Measurements from ENCODE around the gene ABL1.
A peak's percentile ranks its signal among the peaks of the same experiment; 100 is the strongest.
"Not testable (repeated sequence)": the region's sequence is repeated elsewhere in the genome, so short reads cannot be mapped to it uniquely, and the experiment has no call there.

ABL1 gene

DNA sequence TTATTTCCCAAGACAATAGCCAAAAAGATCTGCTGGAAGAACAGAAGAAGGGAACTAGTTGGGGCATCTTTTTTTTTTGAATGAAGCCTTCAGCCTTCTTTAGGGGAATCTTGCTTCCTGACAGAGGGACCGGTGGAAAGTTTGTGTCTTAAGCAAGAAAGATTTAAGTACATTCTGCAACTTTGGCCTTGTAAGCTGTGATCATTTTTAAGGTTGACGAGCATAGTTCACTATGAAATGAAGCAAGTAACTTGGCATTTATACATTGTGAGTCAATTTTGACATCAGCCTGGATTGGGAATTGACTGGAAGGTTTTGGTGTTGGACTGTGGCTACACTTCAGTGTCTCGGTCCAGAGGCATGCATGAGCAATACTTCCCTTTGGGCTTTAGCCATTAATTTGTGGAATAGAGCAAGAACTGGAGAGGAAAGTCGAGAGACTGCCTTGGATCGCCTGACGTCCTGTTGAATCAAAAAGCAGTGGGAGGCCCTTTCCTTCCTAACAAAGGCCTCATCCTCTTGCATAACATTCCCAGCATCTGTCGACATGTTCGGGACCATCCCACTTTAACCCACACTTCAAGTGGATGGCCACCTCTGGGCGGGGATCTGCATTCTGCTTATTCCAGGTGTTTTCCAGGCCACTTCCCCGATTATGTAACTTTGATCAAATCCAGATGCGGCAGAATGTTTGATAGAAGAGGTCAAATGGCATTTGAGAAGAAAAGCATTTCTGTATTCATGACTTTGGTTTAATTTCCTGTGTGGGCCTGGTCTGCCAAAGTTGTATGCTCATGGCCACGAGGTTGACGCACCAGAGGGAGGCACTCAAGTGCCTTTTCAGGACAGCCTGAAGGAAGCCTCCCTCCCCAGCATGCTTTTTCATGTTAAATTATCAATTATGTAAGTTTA, 12.5 kb downstream of the ABL1 start:
- DNase-seq (ENCODE audit: low read depth in 1 of 2, low spot score in 1 of 2): no peak

DNA sequence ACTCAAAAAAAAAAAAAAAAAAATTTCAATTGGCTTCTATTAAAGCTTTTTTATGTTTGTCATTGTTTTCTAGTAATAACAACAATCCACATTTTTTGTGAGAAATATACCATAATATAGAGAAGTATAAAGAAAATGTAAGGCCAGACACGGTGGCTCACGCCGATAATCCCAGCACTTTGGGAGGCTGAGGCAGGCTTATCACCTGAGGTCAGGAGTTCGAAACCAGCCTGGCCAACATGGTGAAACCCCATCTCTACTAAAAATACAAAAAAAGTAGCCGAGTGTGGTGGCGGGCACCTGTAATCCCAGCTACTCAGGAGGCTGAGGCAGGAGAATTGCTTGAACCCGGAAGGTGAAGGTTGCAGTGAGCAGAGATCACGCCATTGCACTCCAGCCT, 13.5 kb downstream of the ABL1 start:
- DNase-seq (ENCODE audit: low read depth in 1 of 2, low spot score in 1 of 2): not testable (repeated sequence)

DNA sequence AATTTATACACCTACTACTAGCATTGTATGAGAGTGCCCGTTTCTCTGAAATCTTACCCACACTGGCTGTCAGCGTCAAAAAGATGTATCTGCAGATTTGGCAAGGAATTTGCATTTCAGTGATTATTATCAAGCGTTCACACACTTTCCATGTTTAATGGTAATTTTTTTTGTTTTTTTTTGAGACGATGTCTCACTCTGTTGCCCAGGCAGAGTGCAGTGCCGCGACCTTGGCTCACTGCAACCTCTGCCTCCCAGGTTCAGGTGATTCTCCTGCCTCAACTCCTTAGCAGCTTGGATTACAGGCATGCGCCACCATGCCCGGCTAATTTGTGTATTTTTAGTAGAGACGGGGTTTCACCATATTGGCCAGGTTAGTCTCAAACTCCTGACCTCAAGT, 14.3 kb downstream of the ABL1 start:
- DNase-seq (ENCODE audit: low read depth in 1 of 2, low spot score in 1 of 2): no peak

DNA sequence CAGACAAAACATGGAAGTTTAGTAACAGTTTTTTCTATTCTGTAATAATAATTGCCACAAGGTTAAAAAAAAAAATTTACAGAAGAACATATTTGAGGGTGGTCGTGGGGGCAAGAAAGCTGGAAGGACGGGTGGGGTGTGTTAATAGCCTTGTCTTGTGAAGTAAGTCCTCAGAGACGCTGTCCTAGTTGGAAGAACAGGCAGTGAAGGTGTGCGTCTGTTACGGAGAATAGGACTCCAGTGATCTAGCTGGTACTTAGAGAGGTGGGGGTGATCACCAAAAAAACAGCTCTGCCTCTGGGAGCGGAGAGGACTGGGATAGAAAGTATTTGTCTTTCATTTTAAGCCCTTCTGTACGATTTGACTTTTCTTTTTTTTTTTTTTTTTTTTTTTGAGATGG, 17.7 kb downstream of the ABL1 start:
- DNase-seq (ENCODE audit: low read depth in 1 of 2, low spot score in 1 of 2): no peak

DNA sequence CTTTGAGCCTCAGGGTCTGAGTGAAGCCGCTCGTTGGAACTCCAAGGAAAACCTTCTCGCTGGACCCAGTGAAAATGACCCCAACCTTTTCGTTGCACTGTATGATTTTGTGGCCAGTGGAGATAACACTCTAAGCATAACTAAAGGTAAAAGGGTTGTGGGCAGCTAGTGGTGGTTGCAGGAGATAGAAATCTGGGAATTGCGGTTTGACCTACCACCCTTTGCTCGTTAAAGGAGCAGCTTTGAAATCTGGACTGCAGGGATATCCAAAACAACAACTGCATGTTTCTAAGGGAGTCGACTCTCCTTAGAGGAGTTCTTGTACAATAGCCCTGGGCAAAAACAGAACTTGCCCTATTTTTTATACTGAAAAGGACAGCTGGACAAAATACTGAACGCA, 19.0 kb downstream of the ABL1 start:
- no peak for DNase-seq (ENCODE audit: low read depth in 1 of 2, low spot score in 1 of 2)

DNA sequence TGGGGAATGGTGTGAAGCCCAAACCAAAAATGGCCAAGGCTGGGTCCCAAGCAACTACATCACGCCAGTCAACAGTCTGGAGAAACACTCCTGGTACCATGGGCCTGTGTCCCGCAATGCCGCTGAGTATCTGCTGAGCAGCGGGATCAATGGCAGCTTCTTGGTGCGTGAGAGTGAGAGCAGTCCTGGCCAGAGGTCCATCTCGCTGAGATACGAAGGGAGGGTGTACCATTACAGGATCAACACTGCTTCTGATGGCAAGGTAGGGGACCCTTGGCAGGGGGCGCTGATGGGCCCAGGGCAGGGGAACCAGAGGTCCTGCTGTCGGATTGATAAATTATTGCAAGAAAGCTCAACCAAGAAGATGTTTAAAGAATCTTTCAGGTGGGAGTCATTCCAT, 19.8 kb downstream of the ABL1 start:
- no peak for DNase-seq (ENCODE audit: low read depth in 1 of 2, low spot score in 1 of 2)

DNA sequence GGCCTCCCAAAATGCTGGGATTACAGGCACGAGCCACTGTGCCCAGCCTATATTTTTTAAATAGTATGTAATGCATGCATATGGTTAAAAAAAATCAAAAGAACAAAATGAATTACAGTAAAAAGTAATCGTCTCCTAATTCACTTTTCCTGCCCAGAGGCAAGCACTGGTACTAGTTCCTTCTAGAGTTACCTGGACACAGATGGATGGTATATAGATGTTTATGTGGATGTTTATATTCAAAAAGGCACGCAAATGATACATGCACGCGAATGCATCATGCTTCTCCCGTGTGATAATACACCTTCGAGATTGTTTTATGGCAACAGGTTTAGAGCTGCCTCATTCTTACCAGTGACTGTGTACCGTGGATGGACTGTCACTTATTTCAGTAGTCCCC, 21.4 kb downstream of the ABL1 start:
- no peak for DNase-seq (ENCODE audit: low read depth in 1 of 2, low spot score in 1 of 2)

DNA sequence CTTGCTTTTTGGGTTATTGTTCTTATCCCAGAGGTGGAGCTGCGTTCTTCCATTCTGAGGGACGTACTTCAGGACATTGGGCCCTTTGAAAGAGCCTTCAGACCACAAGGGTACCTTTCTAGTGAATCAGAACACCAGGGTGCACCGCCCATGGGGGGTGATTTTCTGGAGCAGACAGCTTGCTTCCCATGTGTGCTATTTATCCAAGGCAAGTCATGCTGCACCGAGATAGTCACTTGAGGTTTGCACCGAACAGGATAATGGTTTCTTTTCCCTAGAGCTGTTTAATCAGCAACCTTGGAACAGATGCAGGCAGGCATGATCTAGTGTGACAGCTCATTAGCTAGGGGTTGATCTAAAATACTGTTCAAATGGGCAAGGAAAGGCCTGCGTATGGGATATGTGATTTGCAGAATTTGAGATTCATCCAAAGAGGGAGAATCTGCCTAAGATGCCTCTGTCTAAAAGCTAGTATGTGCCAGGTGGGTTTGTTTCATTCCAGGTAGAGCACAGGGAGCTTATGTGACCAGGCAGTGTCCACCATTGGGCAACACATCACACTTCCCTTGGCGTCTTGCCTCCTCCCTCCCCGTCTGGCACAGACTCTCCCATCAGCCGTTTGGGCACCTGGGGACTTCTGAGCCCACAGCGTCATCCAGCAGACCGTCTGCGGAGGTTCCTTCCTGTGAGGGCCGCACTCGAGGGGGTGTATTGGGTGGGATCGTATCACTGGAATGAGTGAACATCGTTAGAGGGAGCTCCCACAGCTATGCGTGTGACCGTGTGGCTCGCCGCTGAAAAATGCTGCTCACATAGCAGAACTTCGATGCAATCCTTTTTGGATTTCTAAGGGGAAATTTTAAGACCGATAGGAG, 23.0 kb downstream of the ABL1 start:
- no peak for DNase-seq (ENCODE audit: low read depth in 1 of 2, low spot score in 1 of 2)

DNA sequence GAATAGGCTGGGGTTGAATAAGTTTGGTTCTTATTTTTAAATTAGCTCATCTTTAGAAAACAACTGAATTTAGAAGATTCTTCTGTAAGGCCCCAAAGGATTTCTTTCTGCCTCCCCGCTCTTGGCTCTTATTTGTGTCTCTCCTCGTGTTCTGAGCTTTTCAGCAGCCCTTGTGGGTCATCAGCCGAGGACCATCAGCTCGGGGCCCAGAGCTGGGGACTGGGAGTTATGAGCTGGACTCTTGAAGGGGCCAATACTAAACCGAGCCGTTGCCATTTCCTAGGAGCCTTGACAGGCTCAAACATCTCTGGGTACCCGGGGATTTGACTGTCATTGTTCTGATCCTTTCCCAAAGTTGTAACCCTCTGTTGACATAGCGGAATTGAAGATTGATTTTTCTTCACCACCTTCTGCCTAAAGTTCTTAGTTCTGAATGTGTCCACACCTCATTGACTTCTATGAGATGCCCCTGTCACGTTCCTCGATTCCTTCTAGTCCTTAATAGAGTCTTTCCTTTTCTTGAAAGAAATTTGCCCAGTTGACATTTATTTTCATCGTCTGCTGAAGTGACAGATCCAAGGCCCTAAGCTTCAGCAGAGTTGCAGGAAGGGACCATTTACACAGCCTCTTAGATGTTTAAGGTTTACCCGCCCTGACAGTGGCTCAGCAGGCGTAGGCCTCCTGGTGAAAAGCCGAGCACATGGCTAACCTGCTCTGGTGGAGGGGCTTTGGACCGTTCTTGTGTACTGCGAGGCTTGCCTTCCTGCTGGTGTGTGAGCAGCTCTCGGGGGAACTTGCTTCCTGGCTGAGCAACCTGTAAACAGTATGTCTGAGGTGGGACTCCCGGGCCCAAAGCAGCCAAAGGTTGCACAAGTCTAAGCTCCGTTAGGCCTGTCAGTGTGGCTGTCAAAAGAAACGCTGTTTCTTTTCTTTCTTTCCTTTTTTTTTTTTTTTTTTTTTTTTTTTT, 24.0 kb downstream of the ABL1 start:
- no peak for DNase-seq (ENCODE audit: low read depth in 1 of 2, low spot score in 1 of 2)

DNA sequence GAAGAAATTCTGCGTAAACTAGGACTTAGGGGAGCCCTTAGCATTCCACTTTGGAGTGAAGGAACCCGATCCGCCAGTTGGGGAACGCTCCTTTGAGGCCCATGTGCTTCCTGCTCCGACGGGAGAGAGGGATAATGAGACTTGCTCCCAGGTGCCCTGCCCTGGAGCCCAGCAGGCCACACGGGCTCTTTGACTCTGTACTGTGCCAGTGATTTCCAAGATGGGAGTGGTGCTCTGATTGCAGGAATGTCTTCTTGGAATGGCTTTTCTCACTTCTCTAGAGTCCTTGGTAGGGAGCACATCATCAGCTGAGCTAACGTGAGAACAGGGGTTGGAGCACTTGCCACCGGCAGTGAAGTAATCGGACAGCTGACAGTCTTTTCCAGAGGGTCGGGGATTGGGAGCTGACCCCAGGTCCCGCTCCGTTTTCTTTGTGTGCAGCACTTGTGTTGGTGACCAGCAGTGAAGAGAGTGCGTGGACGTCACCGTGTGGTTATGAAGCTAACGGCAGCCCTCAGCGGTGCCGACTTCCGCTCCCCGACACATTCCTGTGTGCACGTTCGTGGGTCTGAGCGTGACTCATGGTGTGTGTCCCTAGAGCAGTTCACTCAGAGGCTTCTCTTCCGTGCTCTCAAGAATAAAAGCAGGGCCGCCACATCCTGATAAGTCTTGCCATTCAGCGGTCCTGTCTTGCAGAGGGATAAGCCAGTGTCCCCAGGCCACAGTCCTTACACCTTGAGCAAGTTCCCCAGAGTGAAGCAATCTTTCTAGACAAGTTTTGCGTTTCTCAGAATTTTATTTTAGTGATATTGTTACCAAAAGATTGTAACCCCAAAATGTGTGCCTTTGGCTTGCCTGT, 25.6 kb downstream of the ABL1 start:
- DNase-seq (ENCODE audit: low read depth in 1 of 2, low spot score in 1 of 2): no peak

DNA sequence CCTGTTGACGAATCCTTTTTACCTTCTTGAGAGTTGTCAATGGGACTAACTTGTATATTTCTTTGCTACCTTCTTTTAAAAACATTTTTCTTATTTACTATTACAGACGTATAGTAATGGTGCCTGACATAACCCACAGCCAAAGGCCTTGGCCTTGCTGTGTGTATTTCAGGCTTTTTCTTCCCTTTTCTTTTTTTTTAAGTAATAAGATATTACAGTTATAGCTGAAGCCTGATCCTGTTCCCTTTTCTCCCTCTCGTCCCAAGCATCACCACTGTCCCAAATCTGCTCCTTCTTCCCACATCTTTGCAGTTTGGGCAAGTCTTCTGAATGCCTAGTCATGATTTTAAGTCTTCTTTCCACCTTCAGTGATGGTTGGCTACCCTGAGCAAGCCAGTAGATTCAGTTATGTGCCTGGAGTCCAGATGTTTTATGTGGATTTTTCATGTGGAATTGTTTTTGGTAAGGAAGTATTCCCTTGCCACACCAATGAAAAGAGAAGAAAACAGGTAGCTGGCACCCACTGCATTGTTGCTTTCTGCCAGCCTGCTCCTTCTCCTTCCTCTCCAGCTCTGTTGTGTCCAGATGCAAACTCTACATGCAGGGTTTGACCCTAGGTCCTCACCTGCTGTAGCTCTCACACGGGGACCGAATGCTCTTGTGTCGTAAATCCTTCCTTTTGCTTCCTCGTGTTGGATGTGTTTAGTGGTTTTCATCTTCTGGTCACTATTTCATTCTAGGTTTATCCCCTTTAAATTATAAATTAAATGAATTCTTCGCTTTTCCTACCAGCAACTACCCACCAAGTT, 26.5 kb downstream of the ABL1 start:
- DNase-seq (ENCODE audit: low read depth in 1 of 2, low spot score in 1 of 2): no peak

DNA sequence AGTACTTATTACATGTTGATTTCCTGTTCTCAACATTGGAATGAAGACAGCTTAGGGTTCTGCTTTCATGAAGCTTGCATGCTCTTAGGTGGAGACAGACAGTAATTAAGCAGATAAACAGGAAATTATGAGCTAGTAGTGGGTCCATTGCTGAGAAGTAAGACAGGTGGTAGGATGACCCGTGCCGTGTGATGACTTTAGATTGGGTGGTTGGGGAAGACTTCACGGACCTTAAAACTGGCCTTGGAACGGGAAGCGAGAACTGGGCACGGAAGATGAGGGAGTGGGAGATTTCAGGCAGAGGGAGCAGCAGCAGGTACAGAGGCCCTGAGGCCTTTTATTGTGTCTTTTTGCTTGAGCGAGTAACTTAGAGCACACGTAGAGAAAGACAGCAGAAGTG, 27.2 kb downstream of the ABL1 start:
- DNase-seq (ENCODE audit: low read depth in 1 of 2, low spot score in 1 of 2): no peak

DNA sequence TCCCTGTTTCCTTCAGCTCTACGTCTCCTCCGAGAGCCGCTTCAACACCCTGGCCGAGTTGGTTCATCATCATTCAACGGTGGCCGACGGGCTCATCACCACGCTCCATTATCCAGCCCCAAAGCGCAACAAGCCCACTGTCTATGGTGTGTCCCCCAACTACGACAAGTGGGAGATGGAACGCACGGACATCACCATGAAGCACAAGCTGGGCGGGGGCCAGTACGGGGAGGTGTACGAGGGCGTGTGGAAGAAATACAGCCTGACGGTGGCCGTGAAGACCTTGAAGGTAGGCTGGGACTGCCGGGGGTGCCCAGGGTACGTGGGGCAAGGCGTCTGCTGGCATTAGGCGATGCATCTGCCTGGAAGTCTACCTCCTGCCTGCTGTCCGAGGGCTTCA, 27.7 kb downstream of the ABL1 start:
- no peak for DNase-seq (ENCODE audit: low read depth in 1 of 2, low spot score in 1 of 2)

DNA sequence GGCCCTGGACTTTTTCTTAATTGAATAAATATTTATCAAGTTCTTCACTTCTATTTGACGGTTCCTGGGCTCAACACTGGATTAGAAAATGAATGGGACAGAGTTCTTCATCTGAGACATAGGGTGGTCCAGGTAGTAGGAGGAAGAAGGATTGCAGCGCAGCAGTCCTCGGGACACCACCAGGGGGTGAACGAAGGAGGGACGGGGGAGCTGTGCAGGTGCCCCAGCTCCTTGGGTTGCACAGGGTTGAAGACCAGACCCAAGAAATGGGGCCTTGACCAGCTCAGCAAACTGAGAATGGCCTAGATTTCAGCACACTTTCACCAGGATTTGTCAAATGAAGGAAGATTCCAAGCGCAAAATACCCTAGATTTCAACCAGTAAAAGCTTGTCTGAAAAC, 29.5 kb downstream of the ABL1 start:
- DNase-seq (ENCODE audit: low read depth in 1 of 2, low spot score in 1 of 2): no peak

DNA sequence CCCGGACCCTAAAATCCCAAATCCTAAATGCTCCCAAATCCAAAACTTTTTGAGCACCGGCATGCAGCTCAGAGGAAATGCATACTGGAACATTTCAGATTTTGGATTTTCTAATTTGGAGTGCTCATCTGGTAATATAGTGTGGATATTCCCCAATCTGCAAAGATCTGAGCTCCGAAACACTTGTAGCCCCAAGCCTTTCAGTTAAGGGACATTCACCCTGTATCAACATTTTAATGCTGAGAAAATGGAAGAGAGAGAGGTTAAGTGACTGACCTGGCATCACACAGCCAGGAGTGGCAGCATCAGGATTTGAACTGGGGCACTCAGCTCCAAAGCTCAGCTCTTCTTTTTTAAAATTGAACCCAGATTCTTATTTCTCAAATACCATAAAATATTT, 30.9 kb downstream of the ABL1 start:
- DNase-seq (ENCODE audit: low read depth in 1 of 2, low spot score in 1 of 2): no peak

DNA sequence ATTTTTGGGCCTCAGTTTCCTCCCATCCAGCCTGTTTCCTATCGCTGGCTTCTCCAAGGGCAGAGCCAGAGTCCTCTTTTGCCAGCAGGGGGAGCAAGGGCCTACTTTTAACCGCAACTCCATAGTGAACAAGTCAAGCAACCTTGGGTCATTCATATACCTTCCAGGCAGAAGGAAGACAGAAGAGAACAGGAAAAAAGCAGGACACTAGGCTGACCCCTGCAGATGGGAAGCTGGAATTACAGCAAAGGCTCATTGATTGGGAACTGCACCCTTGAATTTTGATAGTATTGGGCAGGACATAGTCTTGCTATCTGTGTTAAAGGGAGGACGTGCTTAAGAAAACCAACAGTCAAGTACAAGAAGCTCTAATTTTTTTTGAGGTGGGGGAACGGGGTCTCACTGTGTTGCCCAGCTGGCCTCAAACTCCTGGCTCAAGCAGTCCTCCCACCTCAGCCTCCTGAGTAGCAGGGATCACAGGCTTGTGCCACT, 31.5 kb downstream of the ABL1 start:
- DNase-seq (ENCODE audit: low read depth in 1 of 2, low spot score in 1 of 2): peak; percentile 19 to 21

DNA sequence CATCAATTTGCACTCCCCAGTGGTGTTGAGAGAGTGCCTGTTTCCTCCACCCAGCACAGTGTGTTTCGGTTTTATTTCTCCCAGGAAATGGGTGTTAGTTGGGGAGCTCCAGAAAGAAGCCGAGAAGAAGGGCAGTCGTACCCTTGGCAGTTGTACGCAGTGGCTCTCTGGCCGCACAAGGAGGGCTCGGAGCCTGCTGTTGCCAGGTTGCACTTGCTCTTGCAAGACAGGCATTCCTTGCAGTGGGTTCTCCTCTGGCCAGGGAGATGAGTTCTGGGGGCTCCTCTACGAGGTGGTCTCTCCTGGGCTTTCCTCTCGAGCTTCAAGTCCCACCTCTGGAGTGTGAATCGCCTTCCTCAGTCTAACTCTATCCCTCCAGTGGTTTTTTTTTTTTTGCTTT, 32.5 kb downstream of the ABL1 start:
- DNase-seq (ENCODE audit: low read depth in 1 of 2, low spot score in 1 of 2): no peak

DNA sequence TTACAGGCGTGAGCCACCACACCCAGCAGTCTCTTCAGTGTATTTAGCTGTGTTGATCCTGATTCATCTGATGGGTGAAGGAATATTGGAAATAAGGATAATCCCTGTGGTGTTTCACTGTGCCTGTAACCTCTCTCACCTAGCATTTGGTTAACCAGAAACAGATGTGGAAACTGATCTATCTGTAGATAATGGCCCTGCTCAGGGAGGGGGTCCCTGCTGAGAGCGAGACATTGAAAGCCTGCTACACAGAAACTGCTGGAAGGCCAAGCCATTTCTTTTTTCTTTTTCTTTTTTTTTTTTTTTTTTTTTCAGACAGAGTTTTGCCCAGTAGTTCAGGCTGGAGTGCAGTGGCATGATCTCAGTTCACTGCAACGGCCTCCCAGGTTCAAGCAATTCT, 33.2 kb downstream of the ABL1 start:
- no peak for DNase-seq (ENCODE audit: low read depth in 1 of 2, low spot score in 1 of 2)

DNA sequence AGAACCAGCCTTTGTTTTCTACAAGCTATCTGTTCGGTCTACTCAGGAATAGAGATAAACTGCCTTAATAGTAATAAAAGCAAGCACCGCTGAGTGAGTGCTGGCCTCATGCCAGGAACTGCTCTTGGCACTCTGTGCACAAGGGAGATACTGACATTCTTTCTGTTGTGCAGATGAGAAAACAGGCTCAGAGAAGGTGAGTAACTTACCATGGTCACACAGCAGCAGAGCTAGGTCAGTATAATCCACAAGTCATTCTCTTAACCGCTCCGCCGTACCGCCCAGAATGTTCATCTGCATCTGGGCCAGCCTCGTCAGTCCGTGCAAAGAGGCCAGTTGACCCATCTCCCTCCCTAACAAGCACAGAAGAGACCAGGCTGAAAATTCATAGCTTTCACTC, 34.2 kb downstream of the ABL1 start:
- no peak for DNase-seq (ENCODE audit: low read depth in 1 of 2, low spot score in 1 of 2)

Data from stimulated activated CD4-positive, alpha-beta T cell treated with anti-CD3 and anti-CD28 coated beads, Interleukin-15, amount 100 ng/mL, for 1 hour (primary cell).